ENCODE data around the gene NXT1.

Gene NXT1

DNA sequence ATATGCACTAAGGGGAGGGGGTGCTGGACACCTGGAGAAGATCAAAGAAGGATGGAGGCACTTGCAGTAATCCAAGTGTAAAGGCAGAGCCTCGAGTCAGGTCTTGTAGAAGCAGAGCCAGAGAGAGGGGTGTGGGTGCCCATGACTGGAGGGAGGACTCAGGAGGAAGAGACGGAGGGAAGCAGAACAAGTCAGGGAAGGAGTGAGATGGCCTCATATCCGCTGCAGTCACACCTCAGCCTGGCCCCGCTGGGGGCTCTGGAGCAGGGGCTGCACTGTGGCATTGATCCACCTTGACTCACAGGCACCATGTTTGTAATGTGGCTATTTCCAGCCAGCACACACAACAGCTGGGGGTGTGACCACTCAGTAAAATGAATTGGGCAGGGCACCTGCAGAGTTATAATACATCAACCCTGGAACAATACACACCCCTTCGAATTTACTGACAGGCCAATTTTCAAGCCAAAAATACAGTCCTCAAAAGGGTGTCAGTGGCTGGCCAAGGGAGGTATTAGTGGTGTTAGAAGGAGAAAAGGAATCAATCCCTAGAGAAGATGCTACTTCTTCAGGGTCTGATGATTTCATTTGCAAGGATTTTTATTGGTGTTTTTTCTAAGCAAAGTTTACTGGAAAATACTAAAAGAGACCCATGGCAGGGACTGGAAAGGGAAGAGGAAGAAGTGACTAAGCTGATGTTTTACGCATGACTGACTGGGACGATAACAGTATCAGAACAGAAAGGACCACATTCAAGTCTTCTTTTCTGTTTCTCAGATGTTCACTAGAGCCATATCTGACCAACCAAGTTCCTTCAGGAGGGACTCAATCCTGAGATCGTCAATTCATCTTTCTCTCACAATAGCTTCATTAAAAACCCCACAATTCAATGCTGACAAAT lies 18.9 kb upstream of the NXT1 start:
- Histone ChIP-seq H3K4me1 (ENCODE audit: insufficient read depth, low read length, severe bottlenecking) (no peaks in the 10 kb centered on the region), H3K36me3 (ENCODE audit: insufficient read depth, low read length) (no peaks in the 10 kb centered on the region), H3K4me3 (ENCODE audit: low read depth, low read length, poor library complexity, severe bottlenecking) (no peak overlapping the region), H3K79me2 (ENCODE audit: insufficient read depth, low read length) (no peaks in the 10 kb centered on the region), H3K9ac (ENCODE audit: low read length) (no peak overlapping the region), H3K4me2 (ENCODE audit: low read length) (no peak overlapping the region), H3K9me2 (ENCODE audit: low read depth, low read length) (no peaks in the 10 kb centered on the region), H4K20me1 (ENCODE audit: insufficient read depth, low read length) (no peaks in the 10 kb centered on the region), H3K27me3 (ENCODE audit: insufficient read depth, low read length) (no peaks in the 10 kb centered on the region), H2AFZ (ENCODE audit: low read length) (no peak overlapping the region), H3K9me3 (ENCODE audit: low read length) (no peaks in the 10 kb centered on the region), H3F3A (ENCODE audit: insufficient read depth, low read length) (no peaks in the 10 kb centered on the region), H3K27ac (ENCODE audit: low read depth, low read length, poor library complexity, severe bottlenecking) (no peak overlapping the region)
- TF ChIP-seq, protein P1, sequence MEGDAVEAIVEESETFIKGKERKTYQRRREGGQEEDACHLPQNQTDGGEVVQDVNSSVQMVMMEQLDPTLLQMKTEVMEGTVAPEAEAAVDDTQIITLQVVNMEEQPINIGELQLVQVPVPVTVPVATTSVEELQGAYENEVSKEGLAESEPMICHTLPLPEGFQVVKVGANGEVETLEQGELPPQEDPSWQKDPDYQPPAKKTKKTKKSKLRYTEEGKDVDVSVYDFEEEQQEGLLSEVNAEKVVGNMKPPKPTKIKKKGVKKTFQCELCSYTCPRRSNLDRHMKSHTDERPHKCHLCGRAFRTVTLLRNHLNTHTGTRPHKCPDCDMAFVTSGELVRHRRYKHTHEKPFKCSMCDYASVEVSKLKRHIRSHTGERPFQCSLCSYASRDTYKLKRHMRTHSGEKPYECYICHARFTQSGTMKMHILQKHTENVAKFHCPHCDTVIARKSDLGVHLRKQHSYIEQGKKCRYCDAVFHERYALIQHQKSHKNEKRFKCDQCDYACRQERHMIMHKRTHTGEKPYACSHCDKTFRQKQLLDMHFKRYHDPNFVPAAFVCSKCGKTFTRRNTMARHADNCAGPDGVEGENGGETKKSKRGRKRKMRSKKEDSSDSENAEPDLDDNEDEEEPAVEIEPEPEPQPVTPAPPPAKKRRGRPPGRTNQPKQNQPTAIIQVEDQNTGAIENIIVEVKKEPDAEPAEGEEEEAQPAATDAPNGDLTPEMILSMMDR (IDR thresholded peaks at IDR 0.05; ENCODE audit: low read length): no peak
- TF ChIP-seq EZH2 (IDR thresholded peaks at IDR 0.05; ENCODE audit: borderline replicate concordance, low read length): no peak

DNA sequence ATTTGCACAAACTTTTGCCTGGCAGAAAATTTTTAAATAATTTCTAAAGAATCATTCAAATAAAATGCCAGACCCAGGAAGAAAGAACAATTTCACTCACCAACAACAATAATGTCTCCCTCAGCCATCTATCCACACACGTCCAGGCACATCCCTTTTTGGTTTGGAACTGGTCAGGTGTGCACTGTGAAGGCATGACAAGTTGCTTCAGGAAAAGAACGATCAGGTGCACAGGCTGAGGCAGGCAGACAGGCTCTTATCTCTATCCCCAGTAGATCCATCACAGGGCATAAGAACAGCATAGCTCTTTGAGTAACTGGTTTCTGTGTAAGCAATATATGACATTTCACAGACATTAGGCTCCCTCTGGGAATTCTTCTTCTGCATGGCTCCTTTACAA lies 18.1 kb upstream of the NXT1 start:
- Histone ChIP-seq H3K9me2 (ENCODE audit: low read depth, low read length) (no peaks in the 10 kb centered on the region), H3K4me3 (ENCODE audit: low read depth, low read length, poor library complexity, severe bottlenecking) (no peak overlapping the region), H3K9ac (ENCODE audit: low read length) (no peak overlapping the region), H3K36me3 (ENCODE audit: insufficient read depth, low read length) (no peaks in the 10 kb centered on the region), H3K79me2 (ENCODE audit: insufficient read depth, low read length) (no peaks in the 10 kb centered on the region), H3K9me3 (ENCODE audit: low read length) (no peaks in the 10 kb centered on the region), H3K27ac (ENCODE audit: low read depth, low read length, poor library complexity, severe bottlenecking) (no peak overlapping the region), H2AFZ (ENCODE audit: low read length) (no peak overlapping the region), H3K4me1 (ENCODE audit: insufficient read depth, low read length, severe bottlenecking) (no peaks in the 10 kb centered on the region), H3F3A (ENCODE audit: insufficient read depth, low read length) (no peaks in the 10 kb centered on the region), H3K27me3 (ENCODE audit: insufficient read depth, low read length) (no peaks in the 10 kb centered on the region), H4K20me1 (ENCODE audit: insufficient read depth, low read length) (no peaks in the 10 kb centered on the region), H3K4me2 (ENCODE audit: low read length) (no peak overlapping the region)
- TF ChIP-seq, protein P1 (IDR thresholded peaks at IDR 0.05; ENCODE audit: low read length): no peak
- TF ChIP-seq EZH2 (IDR thresholded peaks at IDR 0.05; ENCODE audit: borderline replicate concordance, low read length): no peak

DNA sequence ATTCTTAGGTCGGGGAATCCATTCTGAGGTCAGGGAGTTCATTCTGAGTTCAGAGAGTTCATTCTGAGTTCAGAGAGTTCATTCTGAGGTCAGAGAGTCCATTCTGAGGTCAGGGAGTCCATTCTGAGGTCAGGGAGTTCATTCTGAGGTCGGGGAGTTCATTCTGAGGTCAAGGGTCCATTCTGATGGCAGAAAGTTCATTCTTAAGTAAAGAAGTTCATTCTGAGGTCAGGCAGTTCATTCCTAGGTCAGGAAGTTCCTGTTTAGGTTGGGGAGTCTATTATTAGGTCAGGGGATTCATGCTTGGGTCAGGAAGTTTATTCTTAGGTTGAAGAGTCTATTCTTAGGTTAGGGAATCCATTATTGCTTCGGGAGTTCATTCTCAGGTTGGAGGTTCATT lies 16.5 kb upstream of the NXT1 start:
- no peaks in the 10 kb centered on the region for H3F3A ChIP-seq (ENCODE audit: insufficient read depth, low read length)
- H3K4me2 ChIP-seq (ENCODE audit: low read length): no peak overlapping the region
- no peaks in the 10 kb centered on the region for H3K9me3 ChIP-seq (ENCODE audit: low read length)
- H3K4me3 ChIP-seq (ENCODE audit: low read depth, low read length, poor library complexity, severe bottlenecking): no peak overlapping the region
- H3K79me2 ChIP-seq (ENCODE audit: insufficient read depth, low read length): no peaks in the 10 kb centered on the region
- H3K9ac ChIP-seq (ENCODE audit: low read length): no peak overlapping the region
- no peaks in the 10 kb centered on the region for H3K27me3 ChIP-seq (ENCODE audit: insufficient read depth, low read length)
- TF ChIP-seq EZH2 (IDR thresholded peaks at IDR 0.05; ENCODE audit: borderline replicate concordance, low read length): no peak
- TF ChIP-seq, protein P1 (IDR thresholded peaks at IDR 0.05; ENCODE audit: low read length): no peak
- no peaks in the 10 kb centered on the region for H3K36me3 ChIP-seq (ENCODE audit: insufficient read depth, low read length)
- H3K9me2 ChIP-seq (ENCODE audit: low read depth, low read length): no peaks in the 10 kb centered on the region
- H3K27ac ChIP-seq (ENCODE audit: low read depth, low read length, poor library complexity, severe bottlenecking): no peak overlapping the region
- no peaks in the 10 kb centered on the region for H4K20me1 ChIP-seq (ENCODE audit: insufficient read depth, low read length)
- no peak overlapping the region for H2AFZ ChIP-seq (ENCODE audit: low read length)
- H3K4me1 ChIP-seq (ENCODE audit: insufficient read depth, low read length, severe bottlenecking): no peaks in the 10 kb centered on the region

Measured in OCI-LY1 (cell line).